Ovary (tissue), 3 donors: ENCODE data around the gene PTPRN.

Experiments used
- CTCF ChIP-seq, 3 donors: fragments of 450-650 bp in 2 of 3; fragments of 200-600 bp in 1 of 3; IDR thresholded peaks; one replicate each; pipeline versions ENCODE4 v1.5.1 to v1.8.0; 2016 to 2022; ENCODE audit warnings: antibody characterized with exemption in 3 of 3, mild to moderate bottlenecking in 1 of 3
- EP300 ChIP-seq: sonication (generic); formaldehyde crosslinking; IDR thresholded peaks from one replicate; pipeline ENCODE4 v1.6.1; 2017; ENCODE audit warnings: antibody characterized with exemption
- donor health status: DM: no; HTN: no; CAD: no.

DNA sequence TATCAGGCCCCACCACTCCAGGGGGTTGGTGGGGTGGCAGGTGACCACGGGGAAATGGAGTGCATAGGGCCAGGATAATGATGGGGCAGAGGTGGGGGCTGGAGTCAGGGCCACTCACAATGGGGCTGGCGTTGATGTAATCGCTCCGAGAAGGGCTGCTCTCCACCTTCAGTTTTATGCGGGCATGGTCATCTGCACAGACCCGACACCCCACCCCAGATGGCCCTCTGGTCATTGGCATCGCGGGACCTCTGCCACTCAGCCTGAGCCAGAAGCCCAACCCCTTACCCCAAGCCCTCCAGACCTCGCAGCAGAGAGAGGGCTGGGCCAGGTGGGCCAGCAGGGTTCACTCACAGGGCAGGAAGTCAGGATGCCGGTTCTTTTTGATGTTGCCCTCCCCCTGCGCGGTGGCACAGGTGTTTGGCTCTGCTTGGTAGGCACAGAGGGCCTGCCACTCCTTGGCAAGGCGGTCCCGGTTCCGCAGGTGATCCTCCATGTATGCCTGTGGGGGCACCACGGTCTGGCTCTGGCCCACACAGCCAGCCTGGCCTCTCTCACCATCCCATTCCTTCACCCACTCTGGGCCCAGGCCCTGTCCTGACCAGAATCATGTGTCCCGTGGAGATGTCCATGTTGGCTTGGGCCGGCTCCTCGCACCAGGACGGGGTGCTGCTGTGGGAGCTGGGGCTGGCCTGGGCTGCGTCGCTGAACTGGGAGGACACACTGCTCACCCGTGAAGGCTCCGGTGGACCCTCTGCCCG, 12.4 kb downstream of the PTPRN start:
- TF ChIP-seq CTCF (IDR thresholded peaks at IDR 0.05) (no peak), EP300 (no peak)
